NCI-H446 treated with DMSO at 0.1 percent for 48 hours (cell line): Measurements from ENCODE around the gene EEIG1.
"Not testable (repeated sequence)": the region's sequence is repeated elsewhere in the genome, so short reads cannot be mapped to it uniquely, and the experiment has no call there.

ENCODE experiments used
- DNase-seq: peaks from one replicate; lab custom pipeline; 2025; lab: John Stamatoyannopoulos, UW

The EEIG1 gene

GRCh38 chr9:127980706-127981558 lies at the start of gene EEIG1:
EEIG1 (minus strand) TSS chr9:127980989; CDS start chr9:127980137, 852 bp downstream.
- DNase-seq, result peak; percentile 66

- no peak for DNase-seq
Measured at GRCh38 chr9:128027705-128028104, 46.9 kb upstream of the EEIG1 start.

GRCh38 chr9:128026773-128027541 lies 46.2 kb upstream of the EEIG1 start:
- no peak for DNase-seq

- DNase-seq, result no peak
Measured at GRCh38 chr9:128026255-128026772, 45.5 kb upstream of the EEIG1 start.

GRCh38 chr9:128025736-128026135 lies 44.9 kb upstream of the EEIG1 start:
- DNase-seq, result no peak

- DNase-seq, result no peak
Measured at GRCh38 chr9:128024761-128025308, 44.0 kb upstream of the EEIG1 start.

- not testable (repeated sequence) for DNase-seq
Measured at GRCh38 chr9:128023671-128024070, 42.9 kb upstream of the EEIG1 start.

GRCh38 chr9:128022886-128023285 lies 42.1 kb upstream of the EEIG1 start:
- DNase-seq, result no peak

- DNase-seq, result no peak
Measured at GRCh38 chr9:128021098-128021497, 40.3 kb upstream of the EEIG1 start.

GRCh38 chr9:128020692-128021091 lies 39.9 kb upstream of the EEIG1 start:
- DNase-seq, result no peak

- DNase-seq, result no peak
Measured at GRCh38 chr9:128015696-128016095, 34.9 kb upstream of the EEIG1 start.

GRCh38 chr9:128011071-128011817 lies 30.5 kb upstream of the EEIG1 start:
- no peak for DNase-seq

GRCh38 chr9:128009639-128010038 lies 28.9 kb upstream of the EEIG1 start:
- no peak for DNase-seq

- DNase-seq, result no peak
Measured at GRCh38 chr9:128008171-128008570, 27.4 kb upstream of the EEIG1 start.

- no peak for DNase-seq
Measured at GRCh38 chr9:128007566-128008138, 26.9 kb upstream of the EEIG1 start.

GRCh38 chr9:128006332-128006996 lies 25.7 kb upstream of the EEIG1 start:
- DNase-seq, result no peak

- no peak for DNase-seq
Measured at GRCh38 chr9:128005923-128006322, 25.1 kb upstream of the EEIG1 start.

- no peak for DNase-seq
Measured at GRCh38 chr9:128003966-128004604, 23.3 kb upstream of the EEIG1 start.

- no peak for DNase-seq
Measured at GRCh38 chr9:128002959-128003358, 22.2 kb upstream of the EEIG1 start.

- DNase-seq, result no peak
Measured at GRCh38 chr9:128001779-128002298, 21.1 kb upstream of the EEIG1 start.
